Coronary artery (tissue), 2 donors: Measurements from ENCODE around the gene ADAP2.

Experiments used
- DNase-seq: peaks from one replicate; pipeline ENCODE4 v3.0.0-alpha.2; 2017; ENCODE audit warnings: low spot score
- H3K27ac ChIP-seq, 2 donors: fragments of 200-600 bp; sonication (generic); one replicate each; pipeline ENCODE4 v1.5.1; 2016 to 2019
- H3K4me3 ChIP-seq: fragments of 200-600 bp; sonication (generic); 2 replicates; pipeline ENCODE4 v1.5.1; 2016; ENCODE audit warnings: mild to moderate bottlenecking, moderate library complexity
- CTCF ChIP-seq: fragments of 200-600 bp; sonication (generic); IDR thresholded peaks from one replicate; pipeline ENCODE4 v1.5.1; 2019; ENCODE audit warnings: antibody characterized with exemption

ADAP2 gene

GRCh38 chr17:30950669-30951399 is 29.1 kb downstream of the ADAP2 start:
- TF ChIP-seq CTCF, result no peak
- H3K27ac ChIP-seq, result peak overlapping the region in 1 of 2 donors; percentile 67
- DNase-seq, result no peak

DNA sequence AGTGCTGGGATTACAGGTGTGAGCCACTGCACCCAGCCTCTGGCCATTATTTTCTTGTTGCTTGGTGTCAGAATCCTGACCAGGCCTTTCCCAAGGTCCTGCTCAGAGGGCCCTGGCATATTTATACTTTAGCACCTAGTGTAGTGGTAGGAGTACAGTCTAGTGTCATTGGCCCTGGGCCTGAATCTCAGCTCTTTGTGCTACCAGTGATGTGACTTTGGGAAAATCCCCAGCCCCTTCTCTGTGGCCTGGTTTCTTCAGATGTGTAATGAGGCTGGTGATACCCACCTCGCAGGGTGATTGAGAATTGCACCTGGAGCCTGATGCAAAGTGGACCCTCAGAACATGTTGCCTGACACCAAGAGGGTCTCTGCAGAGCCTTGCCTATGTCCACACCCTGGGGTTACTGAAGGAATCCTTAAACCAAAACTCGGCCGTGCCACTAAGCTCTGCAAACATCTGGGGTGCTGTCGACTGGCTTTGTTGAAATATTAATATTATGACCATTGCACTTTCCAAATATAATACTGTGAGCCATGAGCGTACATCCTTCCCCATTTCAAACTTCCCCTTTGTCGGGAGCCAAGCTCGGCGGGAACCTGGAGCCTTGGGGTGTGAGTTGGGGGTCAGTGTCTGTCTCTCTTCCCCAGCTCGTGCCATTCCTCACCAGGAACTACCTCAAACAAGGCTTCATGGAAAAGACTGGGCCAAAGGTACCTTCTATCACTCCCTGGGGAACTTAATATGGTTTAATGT is 31.1 kb downstream of the ADAP2 start:
- no peak overlapping the region for H3K4me3 ChIP-seq
- peak overlapping the region in 1 of 2 donors; percentile 71 for H3K27ac ChIP-seq
- DNase-seq, result no peak
- no peak for TF ChIP-seq CTCF

More at GRCh38 chr17:30950669-30951399, 29.1 kb downstream of the ADAP2 start:
- no peak overlapping the region for H3K4me3 ChIP-seq

- Histone ChIP-seq H3K4me3 (no peak overlapping the region), H3K27ac (peak overlapping the region; percentile 11 to 71)
- TF ChIP-seq CTCF, result no peak
- DNase-seq, result no peak
These were observed 32.5 kb downstream of the ADAP2 start for GRCh38 chr17:30954046-30954830.

- no peak for TF ChIP-seq CTCF
- H3K4me3 ChIP-seq, result no peak overlapping the region
- H3K27ac ChIP-seq, result peak overlapping the region; percentile 42 to 65
- no peak for DNase-seq
These were observed 35.1 kb downstream of the ADAP2 start for GRCh38 chr17:30956764-30957374.

GRCh38 chr17:30957741-30958140 is 36.0 kb downstream of the ADAP2 start:
- no peak for TF ChIP-seq CTCF
- no peak for DNase-seq
- Histone ChIP-seq H3K27ac (peak overlapping the region in 1 of 2 donors; percentile 31), H3K4me3 (no peak overlapping the region)

- DNase-seq, result no peak
- peak overlapping the region in 1 of 2 donors; percentile 36 for H3K27ac ChIP-seq
- TF ChIP-seq CTCF, result no peak
These were observed 36.4 kb downstream of the ADAP2 start for GRCh38 chr17:30958187-30958586.

More at GRCh38 chr17:30958187-30958586, 36.4 kb downstream of the ADAP2 start:
- no peak overlapping the region for H3K4me3 ChIP-seq
